Measurements from ENCODE around the gene STYXL2.

STYXL2 gene

DNA sequence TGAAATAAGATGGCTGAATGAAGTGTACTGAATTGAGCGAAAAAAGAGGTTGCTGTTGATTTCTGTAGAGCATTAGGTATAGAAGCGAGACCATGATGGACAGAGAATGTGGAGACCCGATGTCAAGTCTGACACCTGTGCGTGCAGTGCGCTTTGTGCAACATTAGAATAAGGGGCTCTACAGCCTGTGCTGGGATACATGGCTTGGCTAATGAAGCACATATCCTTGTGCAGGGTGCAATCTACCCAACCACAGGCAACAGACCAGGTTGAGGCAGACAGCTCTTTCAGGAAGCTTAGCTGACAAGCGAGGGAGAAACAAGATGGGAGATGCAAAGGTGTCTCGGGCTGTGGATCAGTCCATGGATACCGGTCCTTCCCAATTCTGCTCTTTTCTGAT is 22.6 kb upstream of the STYXL2 start:
- Histone ChIP-seq H3K4me3 (ENCODE audit: low read depth, low read length) (no peak overlapping the region), H3K27me3 (peaks cover 9% of the 10 kb centered on the region; the same call in 1 of the 2 replicates), H3K9me3 (no peaks in the 10 kb centered on the region), H3K36me3 (no peaks in the 10 kb centered on the region), H3K4me1 (no peaks in the 10 kb centered on the region)
- TF ChIP-seq, protein P1, sequence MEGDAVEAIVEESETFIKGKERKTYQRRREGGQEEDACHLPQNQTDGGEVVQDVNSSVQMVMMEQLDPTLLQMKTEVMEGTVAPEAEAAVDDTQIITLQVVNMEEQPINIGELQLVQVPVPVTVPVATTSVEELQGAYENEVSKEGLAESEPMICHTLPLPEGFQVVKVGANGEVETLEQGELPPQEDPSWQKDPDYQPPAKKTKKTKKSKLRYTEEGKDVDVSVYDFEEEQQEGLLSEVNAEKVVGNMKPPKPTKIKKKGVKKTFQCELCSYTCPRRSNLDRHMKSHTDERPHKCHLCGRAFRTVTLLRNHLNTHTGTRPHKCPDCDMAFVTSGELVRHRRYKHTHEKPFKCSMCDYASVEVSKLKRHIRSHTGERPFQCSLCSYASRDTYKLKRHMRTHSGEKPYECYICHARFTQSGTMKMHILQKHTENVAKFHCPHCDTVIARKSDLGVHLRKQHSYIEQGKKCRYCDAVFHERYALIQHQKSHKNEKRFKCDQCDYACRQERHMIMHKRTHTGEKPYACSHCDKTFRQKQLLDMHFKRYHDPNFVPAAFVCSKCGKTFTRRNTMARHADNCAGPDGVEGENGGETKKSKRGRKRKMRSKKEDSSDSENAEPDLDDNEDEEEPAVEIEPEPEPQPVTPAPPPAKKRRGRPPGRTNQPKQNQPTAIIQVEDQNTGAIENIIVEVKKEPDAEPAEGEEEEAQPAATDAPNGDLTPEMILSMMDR (IDR thresholded peaks at IDR 0.05; ENCODE audit: low read depth, low read length), result no peak
- no peak for DNase-seq

DNA sequence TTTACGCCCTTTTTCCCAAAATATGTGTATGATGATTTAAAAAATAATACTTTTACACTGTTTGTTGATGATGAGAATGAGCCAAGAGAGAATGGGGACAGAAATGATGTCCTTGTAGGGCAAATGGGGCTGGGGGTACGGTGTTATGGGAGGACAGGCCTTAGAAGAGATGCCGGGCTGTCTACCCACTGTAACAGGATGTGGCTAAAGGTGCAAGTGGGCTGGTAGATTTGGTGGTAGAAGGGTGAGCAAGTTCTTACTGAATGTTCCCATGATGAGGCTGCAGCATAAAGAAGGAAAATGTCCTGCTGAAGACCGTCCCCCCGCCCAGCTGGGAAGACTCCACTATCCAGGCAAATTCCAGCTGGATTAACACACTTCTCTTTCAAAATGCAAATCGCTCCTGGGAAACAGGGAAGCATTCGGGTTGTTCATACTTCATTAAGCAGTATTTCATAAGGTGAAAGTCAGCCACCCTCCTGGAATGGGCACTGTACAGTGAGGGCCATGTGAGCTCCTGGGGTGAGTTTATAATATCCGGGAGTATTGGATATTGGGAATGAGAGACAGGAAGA is 17.7 kb upstream of the STYXL2 start:
- no peak overlapping the region for H3K4me3 ChIP-seq (ENCODE audit: low read depth, low read length)
- no peaks in the 10 kb centered on the region for H3K4me1 ChIP-seq
- no peaks in the 10 kb centered on the region for H3K36me3 ChIP-seq
- TF ChIP-seq, protein P1 (IDR thresholded peaks at IDR 0.05; ENCODE audit: low read depth, low read length), result no peak
- DNase-seq, result no peak
- H3K9me3 ChIP-seq, result no peaks in the 10 kb centered on the region
- H3K27me3 ChIP-seq, result peaks cover 37% of the 10 kb centered on the region

DNA sequence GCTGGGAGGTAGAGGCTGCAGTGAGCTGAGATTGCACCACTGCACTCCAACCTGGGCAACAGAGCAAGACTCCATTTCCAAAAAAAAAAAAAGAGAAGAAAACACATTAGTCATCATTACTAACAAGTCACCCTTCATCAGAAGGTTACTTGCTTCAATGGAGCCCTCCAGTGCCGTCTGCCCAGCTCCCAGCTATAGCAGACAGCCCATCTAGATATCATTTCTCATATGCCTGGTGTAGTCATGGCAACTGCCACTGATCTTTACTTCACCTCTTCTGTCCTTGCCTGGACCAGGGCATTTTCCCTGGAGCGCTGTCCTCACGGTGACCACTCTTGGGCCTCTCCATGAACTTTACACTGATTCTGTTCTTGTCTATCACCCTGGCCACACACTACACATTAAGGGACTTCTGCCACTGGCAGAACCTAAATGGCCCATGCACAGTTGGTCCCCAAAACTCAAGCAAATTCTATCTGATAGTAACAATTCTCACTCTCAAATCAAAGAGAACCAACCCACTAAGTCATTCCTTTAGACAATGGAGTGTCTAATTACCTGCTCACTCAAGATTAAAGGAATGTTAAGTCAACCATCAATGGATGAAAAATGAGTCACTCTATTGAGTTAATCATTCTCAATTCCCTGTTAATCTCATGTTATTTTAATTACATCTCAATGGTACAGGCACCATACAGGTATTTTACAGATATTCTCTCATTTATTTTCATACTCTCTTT is 16.6 kb upstream of the STYXL2 start:
- H3K27me3 ChIP-seq, result peaks cover 38% of the 10 kb centered on the region
- TF ChIP-seq, protein P1 (IDR thresholded peaks at IDR 0.05; ENCODE audit: low read depth, low read length), result no peak
- no peaks in the 10 kb centered on the region for H3K36me3 ChIP-seq

DNA sequence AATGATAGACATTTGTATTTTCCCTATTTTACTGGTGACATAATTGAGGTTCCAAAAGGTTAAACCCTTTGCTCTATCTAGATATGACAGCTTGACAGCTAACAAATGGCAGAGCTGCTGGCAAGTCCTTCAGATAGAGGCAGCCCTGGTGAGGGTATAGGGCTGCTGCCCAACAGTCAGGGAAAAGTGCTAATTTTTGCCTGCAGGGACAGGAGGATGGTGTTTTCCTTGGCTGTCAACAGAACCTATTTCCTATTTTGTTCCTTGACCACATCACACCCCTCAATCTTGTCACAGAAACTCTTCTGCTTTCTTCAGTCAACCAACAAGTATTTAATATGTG is 16.0 kb upstream of the STYXL2 start:
- Histone ChIP-seq H3K4me3 (ENCODE audit: low read depth, low read length) (no peak overlapping the region), H3K27me3 (peaks cover 38% of the 10 kb centered on the region), H3K36me3 (no peaks in the 10 kb centered on the region), H3K9me3 (no peaks in the 10 kb centered on the region), H3K4me1 (no peaks in the 10 kb centered on the region)
- no peak for DNase-seq
- TF ChIP-seq, protein P1 (IDR thresholded peaks at IDR 0.05; ENCODE audit: low read depth, low read length), result no peak

More for the DNA sequence above, 16.6 kb upstream of the STYXL2 start:
- DNase-seq, result no peak
- no peaks in the 10 kb centered on the region for H3K4me1 ChIP-seq
- no peak overlapping the region for H3K4me3 ChIP-seq (ENCODE audit: low read depth, low read length)
- no peaks in the 10 kb centered on the region for H3K9me3 ChIP-seq

DNA sequence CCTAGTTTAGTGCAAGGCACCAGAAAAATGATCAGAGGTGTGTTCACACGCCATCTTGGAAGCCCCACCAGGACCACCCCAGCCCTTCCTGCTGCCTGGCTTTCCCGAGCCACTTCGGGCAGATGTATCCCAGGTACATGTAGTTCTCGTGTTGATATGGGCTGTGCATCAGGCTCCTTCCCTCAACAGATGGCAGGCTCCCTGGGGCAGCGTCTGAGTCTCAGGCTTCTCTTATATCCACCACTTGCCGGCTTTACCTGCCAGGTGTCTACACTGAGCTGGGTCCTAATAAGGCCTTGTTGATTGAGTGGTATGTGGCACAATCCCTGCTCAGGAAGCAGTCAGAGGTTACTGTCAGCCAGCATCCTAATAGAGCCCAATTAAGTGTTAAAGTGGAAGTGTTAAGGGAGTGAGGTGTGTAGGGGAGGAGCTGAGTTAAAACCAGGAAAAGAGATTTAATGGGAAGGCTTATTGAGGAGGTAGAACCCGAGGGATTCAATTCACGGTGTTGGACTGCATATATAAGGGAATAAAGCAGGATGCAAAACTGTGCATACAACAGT is 12.2 kb upstream of the STYXL2 start:
- no peak for DNase-seq
- no peak overlapping the region for H3K4me3 ChIP-seq (ENCODE audit: low read depth, low read length)
- no peaks in the 10 kb centered on the region for H3K9me3 ChIP-seq
- H3K36me3 ChIP-seq, result no peaks in the 10 kb centered on the region
- peaks cover 4% of the 10 kb centered on the region; the same call in 1 of the 2 replicates for H3K4me1 ChIP-seq
- peaks cover 35% of the 10 kb centered on the region for H3K27me3 ChIP-seq
- TF ChIP-seq, protein P1 (IDR thresholded peaks at IDR 0.05; ENCODE audit: low read depth, low read length), result no peak

DNA sequence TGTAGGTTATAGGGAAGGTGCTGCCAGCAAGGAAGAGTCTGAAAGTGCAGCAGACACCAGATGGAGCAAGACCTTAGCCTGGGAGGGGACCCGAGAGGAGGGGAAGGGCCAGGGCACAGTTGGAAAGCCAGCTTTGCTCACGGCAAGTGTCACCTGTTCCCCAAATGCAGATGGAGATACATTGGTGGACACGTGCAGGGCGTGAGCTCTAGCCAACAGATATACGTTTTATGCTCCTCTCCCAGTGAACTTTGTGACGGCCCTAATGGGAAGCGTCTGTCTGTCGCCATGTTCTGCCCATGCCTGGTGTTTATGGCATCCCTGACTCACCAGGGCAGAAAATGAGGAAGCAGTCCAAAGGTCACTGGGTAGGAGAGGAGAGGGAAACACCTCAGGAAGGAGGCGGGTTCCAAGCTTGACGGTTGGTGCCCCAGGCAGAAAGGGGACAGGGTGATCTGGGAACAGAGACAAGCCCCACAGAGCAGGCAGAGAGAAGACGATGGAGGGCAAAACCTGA is 11.3 kb upstream of the STYXL2 start:
- DNase-seq, result no peak
- H3K27me3 ChIP-seq, result peaks cover 35% of the 10 kb centered on the region
- no peak overlapping the region for H3K4me3 ChIP-seq (ENCODE audit: low read depth, low read length)
- H3K36me3 ChIP-seq, result no peaks in the 10 kb centered on the region
- peaks cover 4% of the 10 kb centered on the region; the same call in 1 of the 2 replicates for H3K4me1 ChIP-seq
- TF ChIP-seq, protein P1 (IDR thresholded peaks at IDR 0.05; ENCODE audit: low read depth, low read length), result no peak
- no peaks in the 10 kb centered on the region for H3K9me3 ChIP-seq
